ENCODE measurements around the gene TEX26. TPM values are rescaled to one million over a fixed set of nuclear protein-coding genes. Genes with fewer than 3 reads are reported as not detected.
A peak's percentile ranks its signal among the peaks of the same experiment; 100 is the strongest.

TEX26 gene
- total RNA-seq, 1 experiment from 2014 or later = not detected

DNA sequence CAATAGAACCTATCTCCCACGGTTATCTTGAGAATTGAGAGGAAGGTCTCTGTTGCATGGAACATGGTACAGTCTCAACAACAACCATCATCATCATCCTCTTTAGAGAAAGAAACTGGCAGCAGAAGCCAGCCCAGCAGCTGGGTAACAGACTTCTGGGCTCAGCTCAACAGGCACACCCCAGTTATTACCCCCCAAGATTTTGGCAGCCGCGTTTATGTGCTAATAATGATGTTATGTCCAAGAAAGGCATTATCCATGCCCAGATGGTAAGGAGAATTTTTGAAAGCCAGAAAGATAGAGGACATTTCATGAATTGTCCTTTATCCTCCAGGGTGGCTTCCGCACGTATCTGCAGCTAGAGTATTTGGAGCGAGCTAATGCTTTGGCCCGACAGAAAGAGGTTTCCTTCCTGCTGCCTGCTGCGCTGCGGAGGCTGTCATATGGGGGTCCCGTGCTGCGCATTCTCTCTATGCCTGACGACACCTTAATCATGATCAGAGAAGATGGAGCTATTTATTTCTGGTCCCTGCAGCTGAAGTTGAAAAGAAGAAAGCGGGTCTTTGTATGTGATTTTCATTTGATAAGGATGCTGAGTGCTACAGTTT is 89.9 kb downstream of the TEX26 start:
- peak; percentile 54 for DNase-seq (ENCODE audit: low read depth, low spot score)
- in situ Hi-C loops (cut with HindIII; ENCODE audit: low pct_unique_long_range_greater_than_20kb, low sequenced_read_pairs) = no loop called here

DNA sequence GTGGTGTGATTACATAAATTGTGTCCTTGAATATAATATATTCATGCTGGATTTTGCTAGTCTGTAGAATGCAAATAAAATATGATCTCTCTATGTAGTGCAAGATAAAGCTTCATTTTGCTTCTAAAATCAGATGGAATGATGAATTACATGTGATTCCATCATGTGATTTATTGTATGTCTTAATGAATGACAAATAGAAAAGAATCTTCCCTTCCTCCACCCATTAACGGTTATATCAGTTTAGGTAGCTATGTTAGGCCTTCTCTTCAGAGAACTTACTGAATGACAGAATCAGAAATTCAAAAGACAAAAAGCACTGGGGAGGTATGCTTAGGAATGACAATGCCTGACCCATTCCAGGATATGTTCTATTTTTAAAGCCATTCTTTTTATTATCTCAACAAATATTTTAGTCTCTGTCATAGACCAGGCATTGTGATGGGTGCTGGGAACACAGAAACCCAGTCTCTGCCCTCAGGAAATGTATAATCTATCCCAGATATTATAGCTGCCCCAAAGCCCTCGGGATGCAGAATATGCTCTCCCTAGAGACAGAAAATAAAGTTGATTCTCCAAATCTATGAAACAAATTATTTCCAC is 90.6 kb downstream of the TEX26 start:
- peak; percentile 20 for DNase-seq (ENCODE audit: low read depth, low spot score)
- in situ Hi-C loops (cut with HindIII; ENCODE audit: low pct_unique_long_range_greater_than_20kb, low sequenced_read_pairs) = no loop called here

Other genes starting within 250 kb of the TEX26 start
- gene ALOX5AP, start 197.1 kb upstream of the TEX26 start, total RNA-seq (2014; rRNA removed; shearing (Covaris generic)) = 0.24 TPM in 1 of 2 replicates, not detected in the other
- not detected in 2 replicates for gene MEDAG, start 26.4 kb upstream of the TEX26 start, total RNA-seq (2014; rRNA removed; shearing (Covaris generic))
- 184 and 206 TPM in 2 replicates for gene HSPH1, start 229.2 kb downstream of the TEX26 start, total RNA-seq (2014; rRNA removed; shearing (Covaris generic))